Smooth muscle cell (in vitro differentiated cells): ENCODE data around the gene TMEM250. TPM values are rescaled to one million over a fixed set of nuclear protein-coding genes. Genes with fewer than 3 reads are reported as not detected.

Experiments
- DNase-seq: peaks from one replicate; lab custom pipeline; 2025; ENCODE audit not compliant: unreplicated experiment; lab: John Stamatoyannopoulos, UW
- H2AFZ ChIP-seq: fragments of 200-600 bp; sonication (generic); 2 replicates; pipeline ENCODE4 v1.6.0; 2016; ENCODE audit warnings: antibody characterized with exemption, low read depth, mild to moderate bottlenecking
- H3F3A ChIP-seq: fragments of 200-600 bp; sonication (generic); 2 replicates; pipeline ENCODE4 v1.6.0; 2017; ENCODE audit warnings: antibody characterized with exemption, low read depth
- H3K27ac ChIP-seq: fragments of 200-600 bp; sonication (generic); 2 replicates; pipeline ENCODE4 v1.5.1; 2016; ENCODE audit warnings: low read depth, mild to moderate bottlenecking
- H3K27me3 ChIP-seq: fragments of 200-600 bp; sonication (generic); 2 replicates; pipeline ENCODE4 v1.6.1; 2016; ENCODE audit warnings: low read depth, mild to moderate bottlenecking
- H3K36me3 ChIP-seq: fragments of 200-600 bp; sonication (generic); 2 replicates; pipeline ENCODE4 v1.5.1; 2016; ENCODE audit warnings: low read depth
- H3K4me1 ChIP-seq: fragments of 200-600 bp; sonication (generic); 2 replicates; pipeline ENCODE4 v1.5.1; 2016; ENCODE audit warnings: low read depth
- H3K4me2 ChIP-seq: fragments of 200-600 bp; sonication (generic); 2 replicates; pipeline ENCODE4 v1.6.0; 2016; ENCODE audit warnings: mild to moderate bottlenecking
- H3K4me3 ChIP-seq: fragments of 200-600 bp; sonication (generic); 2 replicates; pipeline ENCODE4 v1.5.1; 2016; ENCODE audit warnings: mild to moderate bottlenecking
- H3K79me2 ChIP-seq: fragments of 200-600 bp; sonication (generic); 2 replicates; pipeline ENCODE4 v1.6.0; 2016; ENCODE audit warnings: low read depth, mild to moderate bottlenecking
- H3K9ac ChIP-seq: fragments of 200-600 bp; sonication (generic); 2 replicates; pipeline ENCODE4 v1.6.0; 2016; ENCODE audit warnings: low read depth
- H3K9me3 ChIP-seq: fragments of 200-600 bp; sonication (generic); replicated peaks from 2 replicates; pipeline ENCODE4 v1.5.1; 2016; ENCODE audit warnings: low read depth
- H4K20me1 ChIP-seq: fragments of 200-600 bp; sonication (generic); 2 replicates; pipeline ENCODE4 v1.6.0; 2016; ENCODE audit warnings: low read depth
- WGBS: methylation state at CpG from one replicate; pipeline ENCODE4 v1.1.7; 2016; ENCODE audit warnings: low lambda C conversion rate; 5-methylcytosine and 5-hydroxymethylcytosine counted together
- polyA plus RNA-seq: library from polyadenylated mRNA; unstranded; fragments of >200 nt; fragmentation: Nextera tagmentation; extraction: Ambion mirVana; gene quantifications from 2 replicates; pipeline ENCODE4 v1.2.1, GENCODE V29; 2016
- total RNA-seq: library from RNA; depleted of rRNA; stranded (reverse); fragments of >200 nt; gene quantifications from 2 replicates; pipeline ENCODE4 v1.2.3, GENCODE V29; 2014
- TF ChIP-seq, protein P1 (sequence below): fragments of 200-600 bp; sonication (generic); IDR thresholded peaks from 2 replicates; pipeline ENCODE4 v1.5.1; 2017; ENCODE audit warnings: borderline replicate concordance, mild to moderate bottlenecking, antibody characterized with exemption; ENCODE audit not compliant: insufficient read depth, poor library complexity, severe bottlenecking

The TMEM250 gene
- total and polyA plus RNA-seq, 2 experiments from 2014 or later, result 26.7 to 38.2 TPM

DNA sequence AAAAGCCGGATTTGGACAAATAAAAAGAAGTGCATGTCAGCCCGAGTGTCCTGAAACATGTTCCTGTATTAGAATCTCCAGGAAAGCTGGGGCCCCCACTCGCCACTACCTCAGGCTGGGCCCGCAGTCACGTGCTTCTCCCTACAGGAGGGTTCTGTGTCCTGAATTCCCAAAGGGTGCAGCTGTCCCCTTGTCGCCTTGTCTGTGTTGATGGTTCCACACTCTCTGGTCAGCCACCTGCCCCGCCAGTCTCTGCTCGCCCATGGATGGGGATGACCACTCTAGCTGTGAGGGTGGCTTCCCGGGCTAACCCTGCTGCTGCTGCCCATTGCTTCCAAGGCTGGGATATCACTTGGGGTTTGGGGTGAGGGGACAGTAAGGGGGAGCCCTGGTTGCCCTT, 3.1 kb upstream of the TMEM250 start:
- Histone ChIP-seq H3K36me3 (no peaks in the 10 kb centered on the region), H3K27me3 (no peaks in the 10 kb centered on the region), H3K9ac (no peak overlapping the region), H3K4me3 (no peak overlapping the region), H3K9me3 (no peaks in the 10 kb centered on the region), H4K20me1 (peaks cover 7% of the 10 kb centered on the region), H3K4me2 (no peak overlapping the region), H3K4me1 (peaks cover 14% of the 10 kb centered on the region), H3K27ac (no peak overlapping the region), H3F3A (no peaks in the 10 kb centered on the region), H2AFZ (no peak overlapping the region), H3K79me2 (peaks cover 17% of the 10 kb centered on the region)
- TF ChIP-seq, protein P1, sequence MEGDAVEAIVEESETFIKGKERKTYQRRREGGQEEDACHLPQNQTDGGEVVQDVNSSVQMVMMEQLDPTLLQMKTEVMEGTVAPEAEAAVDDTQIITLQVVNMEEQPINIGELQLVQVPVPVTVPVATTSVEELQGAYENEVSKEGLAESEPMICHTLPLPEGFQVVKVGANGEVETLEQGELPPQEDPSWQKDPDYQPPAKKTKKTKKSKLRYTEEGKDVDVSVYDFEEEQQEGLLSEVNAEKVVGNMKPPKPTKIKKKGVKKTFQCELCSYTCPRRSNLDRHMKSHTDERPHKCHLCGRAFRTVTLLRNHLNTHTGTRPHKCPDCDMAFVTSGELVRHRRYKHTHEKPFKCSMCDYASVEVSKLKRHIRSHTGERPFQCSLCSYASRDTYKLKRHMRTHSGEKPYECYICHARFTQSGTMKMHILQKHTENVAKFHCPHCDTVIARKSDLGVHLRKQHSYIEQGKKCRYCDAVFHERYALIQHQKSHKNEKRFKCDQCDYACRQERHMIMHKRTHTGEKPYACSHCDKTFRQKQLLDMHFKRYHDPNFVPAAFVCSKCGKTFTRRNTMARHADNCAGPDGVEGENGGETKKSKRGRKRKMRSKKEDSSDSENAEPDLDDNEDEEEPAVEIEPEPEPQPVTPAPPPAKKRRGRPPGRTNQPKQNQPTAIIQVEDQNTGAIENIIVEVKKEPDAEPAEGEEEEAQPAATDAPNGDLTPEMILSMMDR, result no peak
- no peak for DNase-seq
- WGBS, result 95% methylated on average over 9 of the region's 9 CpGs

DNA sequence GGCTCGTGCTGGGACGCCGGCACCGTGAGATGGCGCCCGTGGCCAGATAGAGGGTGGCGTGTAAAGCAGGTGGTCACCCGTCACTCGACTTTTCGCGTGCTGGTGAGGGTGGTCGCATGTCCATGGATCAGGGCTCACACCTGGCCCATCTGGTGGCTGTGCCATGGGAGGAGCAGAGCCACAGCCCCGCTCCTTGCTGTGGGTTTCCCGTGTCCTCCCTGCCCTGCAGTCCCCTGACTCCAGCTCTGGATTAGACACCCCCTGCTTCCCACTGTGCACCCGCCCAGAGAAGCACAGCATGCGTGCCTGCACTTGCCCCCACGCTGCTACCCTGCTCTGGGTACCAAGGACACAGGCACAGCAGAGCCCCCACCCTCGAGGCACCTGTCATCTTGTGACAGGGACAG, 1.8 kb upstream of the TMEM250 start:
- peaks cover 7% of the 10 kb centered on the region for H4K20me1 ChIP-seq
- TF ChIP-seq, protein P1, result no peak
- no peak overlapping the region for H3K4me3 ChIP-seq
- H3K27me3 ChIP-seq, result no peaks in the 10 kb centered on the region
- DNase-seq, result no peak
- H3F3A ChIP-seq, result no peaks in the 10 kb centered on the region
- H3K36me3 ChIP-seq, result no peaks in the 10 kb centered on the region
- no peak overlapping the region for H3K27ac ChIP-seq
- H2AFZ ChIP-seq, result no peak overlapping the region
- H3K4me2 ChIP-seq, result no peak overlapping the region
- peaks cover 25% of the 10 kb centered on the region for H3K79me2 ChIP-seq
- 96% methylated on average over 18 of the region's 18 CpGs for WGBS
- H3K9me3 ChIP-seq, result no peaks in the 10 kb centered on the region
- H3K4me1 ChIP-seq, result peaks cover 14% of the 10 kb centered on the region
- no peak overlapping the region for H3K9ac ChIP-seq

DNA sequence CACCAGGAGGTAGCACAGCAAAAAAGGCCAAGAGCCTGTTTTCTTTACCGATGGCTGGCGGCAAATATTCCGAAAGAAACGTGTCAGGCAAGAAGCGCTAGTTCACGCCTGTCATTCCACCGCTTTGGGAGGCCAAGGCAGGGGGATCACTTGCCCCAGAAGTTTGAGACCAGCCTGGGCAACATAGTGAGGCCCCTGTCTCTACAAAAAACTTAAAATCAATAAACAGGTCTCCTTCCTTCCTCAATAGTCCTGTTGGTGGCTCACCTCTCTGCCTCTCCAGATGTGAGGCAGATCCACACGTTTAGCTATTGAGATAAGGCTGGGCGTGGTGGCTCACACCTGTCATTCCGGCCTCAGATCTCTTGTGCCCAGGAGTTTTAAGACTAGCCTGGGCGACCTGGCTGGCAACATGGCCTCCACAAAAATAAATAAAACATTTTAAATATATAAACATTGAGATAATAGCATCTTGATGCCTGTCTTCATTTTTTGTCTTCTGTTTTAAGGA, 1.3 kb upstream of the TMEM250 start:
- no peak for DNase-seq
- Histone ChIP-seq H3K36me3 (no peaks in the 10 kb centered on the region), H3K4me1 (peaks cover 14% of the 10 kb centered on the region), H3K9me3 (no peaks in the 10 kb centered on the region), H3K27me3 (no peaks in the 10 kb centered on the region), H2AFZ (no peak overlapping the region), H3K27ac (peak overlapping the region; percentile 81), H3F3A (no peaks in the 10 kb centered on the region), H3K4me3 (peak overlapping the region; percentile 76), H3K9ac (peak overlapping the region; percentile 81), H4K20me1 (peaks cover 8% of the 10 kb centered on the region), H3K79me2 (peaks cover 25% of the 10 kb centered on the region), H3K4me2 (peak overlapping the region; percentile 98)
- TF ChIP-seq, protein P1, result no peak
- WGBS, result 58% methylated on average over 11 of the region's 11 CpGs

DNA sequence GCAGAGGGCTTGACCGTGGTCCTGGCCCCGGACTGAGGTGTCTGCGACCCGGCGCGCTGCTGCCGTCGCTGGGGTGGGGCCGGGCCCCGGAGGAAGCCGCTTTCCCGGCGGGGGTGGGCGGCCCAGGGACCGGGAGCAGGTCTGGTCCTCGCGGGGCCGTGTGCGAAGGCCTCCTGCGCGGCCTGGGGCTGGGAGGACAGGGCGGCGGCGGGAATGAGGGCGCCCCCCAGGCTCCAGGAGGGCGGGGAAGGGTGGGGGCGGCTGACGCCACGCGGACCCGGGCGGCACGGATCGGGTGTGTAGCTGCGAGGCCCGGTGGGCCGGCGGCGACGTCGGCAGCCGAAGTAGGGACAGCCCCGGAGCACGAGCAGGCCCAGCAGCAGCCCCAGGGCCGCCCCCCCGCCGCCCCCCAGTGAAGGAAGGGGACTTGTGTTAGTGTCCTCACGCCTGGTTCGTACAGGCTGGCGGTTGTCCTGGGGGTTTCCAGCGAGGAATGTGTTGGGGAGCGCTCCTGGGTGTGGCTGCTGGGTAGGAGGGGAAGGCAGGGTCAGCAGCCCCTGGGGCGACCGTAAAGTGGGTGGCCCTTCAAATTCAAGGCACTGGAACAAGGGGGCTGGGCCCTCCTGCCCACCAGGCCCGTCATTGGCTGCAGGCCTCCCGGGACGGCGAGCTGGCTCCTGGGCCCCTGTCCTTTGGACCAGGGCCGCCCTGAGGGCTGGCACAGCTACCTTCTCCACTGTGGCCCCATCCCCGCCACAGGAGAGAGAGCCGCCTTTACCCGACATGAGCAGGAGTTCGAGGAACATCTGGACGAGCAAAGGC, 597 bp upstream of the TMEM250 start:
- peak overlapping the region; percentile 81 for H3K9ac ChIP-seq
- H3K4me3 ChIP-seq, result peak overlapping the region; percentile 76
- H3K27ac ChIP-seq, result peak overlapping the region; percentile 81
- H3K4me2 ChIP-seq, result peak overlapping the region; percentile 98
- no peaks in the 10 kb centered on the region for H3F3A ChIP-seq
- H3K36me3 ChIP-seq, result no peaks in the 10 kb centered on the region
- H2AFZ ChIP-seq, result peak overlapping the region; percentile 84
- peaks cover 25% of the 10 kb centered on the region for H3K79me2 ChIP-seq
- peak; percentile 63 for DNase-seq
- peaks cover 14% of the 10 kb centered on the region for H3K4me1 ChIP-seq
- 4% methylated on average over 31 of the region's 64 CpGs for WGBS
- TF ChIP-seq, protein P1, result no peak
- no peaks in the 10 kb centered on the region for H3K27me3 ChIP-seq
- peaks cover 11% of the 10 kb centered on the region for H4K20me1 ChIP-seq
- H3K9me3 ChIP-seq, result no peaks in the 10 kb centered on the region
